Right cardiac atrium (tissue), 5 donors: ENCODE measurements around the gene KIFAP3. TPM values are rescaled to one million over a fixed set of nuclear protein-coding genes. Genes with fewer than 3 reads are reported as not detected.
"Not testable (repeated sequence)": the region's sequence is repeated elsewhere in the genome, so short reads cannot be mapped to it uniquely, and the experiment has no call there.

Experiments
- ATAC-seq, 2 donors: fragments of 200-7000 bp; cut with Tn5 transposase; one replicate each; pipeline versions ENCODE4 v1.8.0 to v1.9.1; 2020; ENCODE audit warnings: moderate library complexity in 2 of 2, mild to moderate bottlenecking in 1 of 2
- DNase-seq, 3 donors: peaks; one replicate each; pipeline ENCODE4 v3.0.0-alpha.2; 2020
- H3K27ac ChIP-seq: one replicate; pipeline ENCODE4 v1.5.1; 2013; ENCODE audit warnings: mild to moderate bottlenecking, low read length, control low read depth, moderate library complexity
- H3K27me3 ChIP-seq: one replicate; pipeline ENCODE4 v1.6.1; 2013; ENCODE audit not compliant: control insufficient read depth, insufficient read depth
- H3K4me1 ChIP-seq: one replicate; pipeline ENCODE4 v1.6.1; 2013; ENCODE audit warnings: low read length; ENCODE audit not compliant: control insufficient read depth, insufficient read depth
- H3K4me3 ChIP-seq: one replicate; pipeline ENCODE4 v1.5.1; 2013; ENCODE audit warnings: low read length, control low read depth
- H3K9me3 ChIP-seq: one replicate; pipeline ENCODE4 v1.6.1; 2013; ENCODE audit warnings: low read length; ENCODE audit not compliant: control insufficient read depth
- WGBS: extraction: QIAGEN DNeasy Blood & Tissue Kit; methylation state at CpG from one replicate; pipeline ENCODE4 v1.1.7; 2013; 5-methylcytosine and 5-hydroxymethylcytosine counted together
- intact Hi-C, 4 donors: fragments of 100-400 bp; cut with DNase I; formaldehyde crosslinking; loops; one replicate each; pipeline versions ENCODE4 v1.11.0 to v1.14.0; 2022 to 2023
- polyA plus RNA-seq: library from polyadenylated mRNA; stranded (reverse); fragments of 200-250 nt; gene quantifications from one replicate; pipeline ENCODE4 v1.2.3, GENCODE V29; 2013
- total RNA-seq, 4 donors: library from RNA; stranded (reverse); fragmentation: NEBNext Ultra II Directional; extraction: Animal tissue kit (Norgen Biotek cat#: 25700); gene quantifications; one replicate each; pipeline ENCODE4 v1.2.1, GENCODE V29; 2021
- donor health status: healthy with polysubstance abuse.
- donor health status: DM: no; HTN: yes; CAD: no.
- donor health status: DM: no; HTN: no; CAD: no.
- donor health status: DM: no; HTN: yes; CAD: no; lungs with severe emphysema.
- donor health status: DM: yes; HTN: yes; CAD: no.

Gene KIFAP3
- total and polyA plus RNA-seq, 5 donors = 25.6 to 68.2 (median 54.7) TPM

DNA sequence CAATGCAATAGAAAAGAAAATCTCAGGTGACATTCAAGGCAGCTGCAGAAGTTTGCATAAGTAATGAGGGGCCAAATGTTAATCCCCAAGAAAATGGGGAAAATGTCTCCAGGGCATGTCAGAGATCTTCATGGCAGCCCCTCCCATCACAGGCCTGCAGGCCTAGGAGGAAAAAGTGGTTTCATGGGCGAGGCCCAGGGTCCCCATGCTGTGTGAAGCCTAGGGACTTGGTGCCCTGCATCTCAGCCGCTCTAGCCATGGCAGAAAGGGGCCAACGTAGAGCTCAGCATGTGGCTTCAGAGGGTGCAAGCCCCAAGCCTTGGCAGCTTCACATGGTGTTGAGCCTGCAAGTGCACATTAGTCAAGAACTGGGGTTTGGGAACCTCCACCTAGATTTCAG is 202.5 kb downstream of the KIFAP3 start:
- H3K9me3 ChIP-seq, H3K27me3 ChIP-seq, ATAC-seq, DNase-seq, H3K27ac ChIP-seq, H3K4me1 ChIP-seq, H3K4me3 ChIP-seq, intact Hi-C loops: not testable (repeated sequence)
- WGBS = 100% methylated on average over 3 of the region's 3 CpGs

Other genes starting within 250 kb of the KIFAP3 start
- gene SCYL3, start 180.8 kb downstream of the KIFAP3 start, total RNA-seq = 1 to 10 TPM; 5.7 to 7.1 (median 6.1) TPM
- gene SCYL3, start 180.8 kb downstream of the KIFAP3 start, polyA plus RNA-seq = 2.6 TPM
- gene NTMT2, start 71.3 kb upstream of the KIFAP3 start, total RNA-seq = 1 to 10 TPM; 1.3 to 7.4 (median 3.8) TPM
- 1.6 TPM for gene NTMT2, start 71.3 kb upstream of the KIFAP3 start, polyA plus RNA-seq